ENCODE results near the gene TTC39A.

DNA sequence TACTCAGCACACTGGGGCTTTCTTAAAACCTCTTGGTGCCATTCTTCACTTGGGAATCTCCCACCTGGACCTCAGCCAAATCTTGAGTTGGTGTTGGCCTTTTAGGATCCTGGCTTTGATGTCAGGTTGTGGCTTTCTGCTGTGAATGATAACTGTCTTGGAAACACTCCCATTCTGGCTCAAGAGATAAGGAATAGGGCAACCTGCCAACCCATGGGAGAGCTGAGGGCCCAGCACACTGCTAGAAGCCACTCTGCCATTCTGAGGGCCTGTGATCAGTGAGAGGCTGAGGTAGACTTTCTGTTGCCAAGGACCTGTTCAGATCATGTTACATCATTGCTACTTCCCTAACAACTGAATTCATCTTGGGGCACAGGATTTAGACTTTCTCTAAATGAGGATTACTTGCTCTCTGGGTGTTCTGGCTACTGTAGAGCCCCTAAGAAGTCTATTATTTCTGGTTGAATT is 45.8 kb downstream of the TTC39A start:
- TF ChIP-seq SIN3A (IDR thresholded peaks at IDR 0.05; ENCODE audit: borderline replicate concordance, low read depth, low read length), result no peak
- TF ChIP-seq POLR2AphosphoS5 (IDR thresholded peaks at IDR 0.05; ENCODE audit: low read depth, low read length), result no peak
- TF ChIP-seq MTA3 (CRISPR knock-in tag; IDR thresholded peaks at IDR 0.05), result no peak
- TF ChIP-seq ZNF792 (CRISPR knock-in tag; IDR thresholded peaks at IDR 0.05), result no peak
- TF ChIP-seq, protein P1, sequence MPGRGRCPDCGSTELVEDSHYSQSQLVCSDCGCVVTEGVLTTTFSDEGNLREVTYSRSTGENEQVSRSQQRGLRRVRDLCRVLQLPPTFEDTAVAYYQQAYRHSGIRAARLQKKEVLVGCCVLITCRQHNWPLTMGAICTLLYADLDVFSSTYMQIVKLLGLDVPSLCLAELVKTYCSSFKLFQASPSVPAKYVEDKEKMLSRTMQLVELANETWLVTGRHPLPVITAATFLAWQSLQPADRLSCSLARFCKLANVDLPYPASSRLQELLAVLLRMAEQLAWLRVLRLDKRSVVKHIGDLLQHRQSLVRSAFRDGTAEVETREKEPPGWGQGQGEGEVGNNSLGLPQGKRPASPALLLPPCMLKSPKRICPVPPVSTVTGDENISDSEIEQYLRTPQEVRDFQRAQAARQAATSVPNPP (CRISPR knock-in tag; IDR thresholded peaks at IDR 0.05), result no peak
- TF ChIP-seq BHLHE40 (IDR thresholded peaks at IDR 0.05; ENCODE audit: low read length), result no peak
- TF ChIP-seq, protein P2, sequence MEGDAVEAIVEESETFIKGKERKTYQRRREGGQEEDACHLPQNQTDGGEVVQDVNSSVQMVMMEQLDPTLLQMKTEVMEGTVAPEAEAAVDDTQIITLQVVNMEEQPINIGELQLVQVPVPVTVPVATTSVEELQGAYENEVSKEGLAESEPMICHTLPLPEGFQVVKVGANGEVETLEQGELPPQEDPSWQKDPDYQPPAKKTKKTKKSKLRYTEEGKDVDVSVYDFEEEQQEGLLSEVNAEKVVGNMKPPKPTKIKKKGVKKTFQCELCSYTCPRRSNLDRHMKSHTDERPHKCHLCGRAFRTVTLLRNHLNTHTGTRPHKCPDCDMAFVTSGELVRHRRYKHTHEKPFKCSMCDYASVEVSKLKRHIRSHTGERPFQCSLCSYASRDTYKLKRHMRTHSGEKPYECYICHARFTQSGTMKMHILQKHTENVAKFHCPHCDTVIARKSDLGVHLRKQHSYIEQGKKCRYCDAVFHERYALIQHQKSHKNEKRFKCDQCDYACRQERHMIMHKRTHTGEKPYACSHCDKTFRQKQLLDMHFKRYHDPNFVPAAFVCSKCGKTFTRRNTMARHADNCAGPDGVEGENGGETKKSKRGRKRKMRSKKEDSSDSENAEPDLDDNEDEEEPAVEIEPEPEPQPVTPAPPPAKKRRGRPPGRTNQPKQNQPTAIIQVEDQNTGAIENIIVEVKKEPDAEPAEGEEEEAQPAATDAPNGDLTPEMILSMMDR (CRISPR knock-in tag; IDR thresholded peaks at IDR 0.05), result no peak
- no peak for TF ChIP-seq SMARCC2 (IDR thresholded peaks at IDR 0.05)
- TF ChIP-seq ZFP37 (CRISPR knock-in tag; IDR thresholded peaks at IDR 0.05; ENCODE audit: borderline replicate concordance), result no peak
- TF ChIP-seq, protein P3, sequence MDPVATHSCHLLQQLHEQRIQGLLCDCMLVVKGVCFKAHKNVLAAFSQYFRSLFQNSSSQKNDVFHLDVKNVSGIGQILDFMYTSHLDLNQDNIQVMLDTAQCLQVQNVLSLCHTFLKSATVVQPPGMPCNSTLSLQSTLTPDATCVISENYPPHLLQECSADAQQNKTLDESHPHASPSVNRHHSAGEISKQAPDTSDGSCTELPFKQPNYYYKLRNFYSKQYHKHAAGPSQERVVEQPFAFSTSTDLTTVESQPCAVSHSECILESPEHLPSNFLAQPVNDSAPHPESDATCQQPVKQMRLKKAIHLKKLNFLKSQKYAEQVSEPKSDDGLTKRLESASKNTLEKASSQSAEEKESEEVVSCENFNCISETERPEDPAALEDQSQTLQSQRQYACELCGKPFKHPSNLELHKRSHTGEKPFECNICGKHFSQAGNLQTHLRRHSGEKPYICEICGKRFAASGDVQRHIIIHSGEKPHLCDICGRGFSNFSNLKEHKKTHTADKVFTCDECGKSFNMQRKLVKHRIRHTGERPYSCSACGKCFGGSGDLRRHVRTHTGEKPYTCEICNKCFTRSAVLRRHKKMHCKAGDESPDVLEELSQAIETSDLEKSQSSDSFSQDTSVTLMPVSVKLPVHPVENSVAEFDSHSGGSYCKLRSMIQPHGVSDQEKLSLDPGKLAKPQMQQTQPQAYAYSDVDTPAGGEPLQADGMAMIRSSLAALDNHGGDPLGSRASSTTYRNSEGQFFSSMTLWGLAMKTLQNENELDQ (CRISPR knock-in tag; IDR thresholded peaks at IDR 0.05; ENCODE audit: borderline replicate concordance), result no peak
- TF ChIP-seq RFX5 (IDR thresholded peaks at IDR 0.05; ENCODE audit: low read depth, low read length), result no peak
